ENCODE data around the gene POTEH.
"Not testable (repeated sequence)": the region's sequence is repeated elsewhere in the genome, so short reads cannot be mapped to it uniquely, and the experiment has no call there.

GRCh38 chr22:15721884-15722283 lies 32.1 kb downstream of the POTEH start:
- not testable (repeated sequence) for TF ChIP-seq EZH2phosphoT487 (IDR thresholded peaks at IDR 0.05; ENCODE audit: insufficient read depth, low read depth); EZH2 (IDR thresholded peaks at IDR 0.05; ENCODE audit: insufficient read depth, poor library complexity, severe bottlenecking)

Data from GM23248 (cell line).